Measurements from ENCODE around the gene FIG4.

GRCh38 chr6:109701774-109702173 lies 10.7 kb downstream of the FIG4 start:
- TF ChIP-seq, protein P1, sequence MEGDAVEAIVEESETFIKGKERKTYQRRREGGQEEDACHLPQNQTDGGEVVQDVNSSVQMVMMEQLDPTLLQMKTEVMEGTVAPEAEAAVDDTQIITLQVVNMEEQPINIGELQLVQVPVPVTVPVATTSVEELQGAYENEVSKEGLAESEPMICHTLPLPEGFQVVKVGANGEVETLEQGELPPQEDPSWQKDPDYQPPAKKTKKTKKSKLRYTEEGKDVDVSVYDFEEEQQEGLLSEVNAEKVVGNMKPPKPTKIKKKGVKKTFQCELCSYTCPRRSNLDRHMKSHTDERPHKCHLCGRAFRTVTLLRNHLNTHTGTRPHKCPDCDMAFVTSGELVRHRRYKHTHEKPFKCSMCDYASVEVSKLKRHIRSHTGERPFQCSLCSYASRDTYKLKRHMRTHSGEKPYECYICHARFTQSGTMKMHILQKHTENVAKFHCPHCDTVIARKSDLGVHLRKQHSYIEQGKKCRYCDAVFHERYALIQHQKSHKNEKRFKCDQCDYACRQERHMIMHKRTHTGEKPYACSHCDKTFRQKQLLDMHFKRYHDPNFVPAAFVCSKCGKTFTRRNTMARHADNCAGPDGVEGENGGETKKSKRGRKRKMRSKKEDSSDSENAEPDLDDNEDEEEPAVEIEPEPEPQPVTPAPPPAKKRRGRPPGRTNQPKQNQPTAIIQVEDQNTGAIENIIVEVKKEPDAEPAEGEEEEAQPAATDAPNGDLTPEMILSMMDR (IDR thresholded peaks at IDR 0.05; ENCODE audit: low read depth, low read length, poor library complexity, severe bottlenecking) = no peak
- TF ChIP-seq EZH2phosphoT487 (IDR thresholded peaks at IDR 0.05; ENCODE audit: borderline replicate concordance, low read length) = no peak
